ENCODE results near the gene IL18RAP.

The IL18RAP gene

DNA sequence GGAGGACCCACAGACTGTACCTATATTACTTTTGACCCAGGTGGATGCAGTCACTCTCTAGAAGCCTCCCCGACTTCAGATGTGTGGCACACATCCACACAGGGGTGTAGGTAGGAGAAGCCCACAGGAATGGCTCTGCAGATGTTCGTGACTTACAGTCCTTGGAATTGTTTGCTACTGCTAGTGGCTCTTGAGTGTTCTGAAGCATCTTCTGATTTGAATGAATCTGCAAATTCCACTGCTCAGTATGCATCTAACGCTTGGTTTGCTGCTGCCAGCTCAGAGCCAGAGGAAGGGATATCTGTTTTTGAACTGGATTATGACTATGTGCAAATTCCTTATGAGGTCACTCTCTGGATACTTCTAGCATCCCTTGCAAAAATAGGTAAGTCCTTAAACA is 50.7 kb downstream of the IL18RAP start:
- H3K4me3 ChIP-seq (ENCODE audit: low read length), result no peak overlapping the region
- no peaks in the 10 kb centered on the region for H3K9me2 ChIP-seq (replicated peaks; ENCODE audit: control insufficient read depth, low read length)
- H3K27ac ChIP-seq (ENCODE audit: low read depth, low read length), result no peak overlapping the region
- H3F3A ChIP-seq (ENCODE audit: control insufficient read depth, insufficient read depth), result no peaks in the 10 kb centered on the region
- H3K9me3 ChIP-seq (ENCODE audit: control insufficient read depth, insufficient read depth, low read length), result no peaks in the 10 kb centered on the region
- H3K4me2 ChIP-seq (ENCODE audit: low read length), result no peak overlapping the region
- no peaks in the 10 kb centered on the region for H3K27me3 ChIP-seq (ENCODE audit: control insufficient read depth, low read length)
- H4K20me1 ChIP-seq (ENCODE audit: control insufficient read depth, insufficient read depth, low read depth, low read length), result no peaks in the 10 kb centered on the region
- no peaks in the 10 kb centered on the region for H3K79me2 ChIP-seq (ENCODE audit: control insufficient read depth, low read length)
- H3K36me3 ChIP-seq (ENCODE audit: control insufficient read depth, low read length), result no peaks in the 10 kb centered on the region
- H3K4me1 ChIP-seq (ENCODE audit: control insufficient read depth, low read length), result no peaks in the 10 kb centered on the region
- TF ChIP-seq, protein P1, sequence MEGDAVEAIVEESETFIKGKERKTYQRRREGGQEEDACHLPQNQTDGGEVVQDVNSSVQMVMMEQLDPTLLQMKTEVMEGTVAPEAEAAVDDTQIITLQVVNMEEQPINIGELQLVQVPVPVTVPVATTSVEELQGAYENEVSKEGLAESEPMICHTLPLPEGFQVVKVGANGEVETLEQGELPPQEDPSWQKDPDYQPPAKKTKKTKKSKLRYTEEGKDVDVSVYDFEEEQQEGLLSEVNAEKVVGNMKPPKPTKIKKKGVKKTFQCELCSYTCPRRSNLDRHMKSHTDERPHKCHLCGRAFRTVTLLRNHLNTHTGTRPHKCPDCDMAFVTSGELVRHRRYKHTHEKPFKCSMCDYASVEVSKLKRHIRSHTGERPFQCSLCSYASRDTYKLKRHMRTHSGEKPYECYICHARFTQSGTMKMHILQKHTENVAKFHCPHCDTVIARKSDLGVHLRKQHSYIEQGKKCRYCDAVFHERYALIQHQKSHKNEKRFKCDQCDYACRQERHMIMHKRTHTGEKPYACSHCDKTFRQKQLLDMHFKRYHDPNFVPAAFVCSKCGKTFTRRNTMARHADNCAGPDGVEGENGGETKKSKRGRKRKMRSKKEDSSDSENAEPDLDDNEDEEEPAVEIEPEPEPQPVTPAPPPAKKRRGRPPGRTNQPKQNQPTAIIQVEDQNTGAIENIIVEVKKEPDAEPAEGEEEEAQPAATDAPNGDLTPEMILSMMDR (IDR thresholded peaks at IDR 0.05; ENCODE audit: low read depth, low read length, poor library complexity, severe bottlenecking), result no peak
- no peak for TF ChIP-seq EZH2phosphoT487 (IDR thresholded peaks at IDR 0.05; ENCODE audit: borderline replicate concordance, low read length)

DNA sequence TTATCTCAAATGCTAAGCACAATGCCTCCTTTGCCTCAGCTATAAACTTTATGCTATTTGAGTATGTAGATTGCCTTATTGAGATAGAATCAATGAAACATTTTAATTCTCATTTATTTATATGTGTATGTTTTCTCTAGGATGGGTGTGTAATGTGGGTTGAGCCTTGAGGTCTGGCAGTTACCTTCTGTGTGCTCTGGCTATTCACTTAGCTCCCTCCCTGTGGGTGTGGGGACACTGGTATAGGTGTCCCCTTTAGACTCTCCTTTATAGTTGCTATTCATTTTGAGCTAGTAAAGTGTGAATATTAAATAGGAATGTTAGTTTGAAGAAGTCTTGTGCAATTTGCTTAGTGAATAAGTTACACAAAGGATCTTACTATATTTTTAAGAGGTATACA is 51.8 kb downstream of the IL18RAP start:
- Histone ChIP-seq H3K9me2 (replicated peaks; ENCODE audit: control insufficient read depth, low read length) (no peaks in the 10 kb centered on the region), H4K20me1 (ENCODE audit: control insufficient read depth, insufficient read depth, low read depth, low read length) (no peaks in the 10 kb centered on the region), H3K27me3 (ENCODE audit: control insufficient read depth, low read length) (no peaks in the 10 kb centered on the region), H3K4me3 (ENCODE audit: low read length) (no peak overlapping the region), H3K4me2 (ENCODE audit: low read length) (no peak overlapping the region), H3K79me2 (ENCODE audit: control insufficient read depth, low read length) (no peaks in the 10 kb centered on the region), H3K9me3 (ENCODE audit: control insufficient read depth, insufficient read depth, low read length) (no peaks in the 10 kb centered on the region), H3K27ac (ENCODE audit: low read depth, low read length) (no peak overlapping the region), H3K36me3 (ENCODE audit: control insufficient read depth, low read length) (no peaks in the 10 kb centered on the region), H3F3A (ENCODE audit: control insufficient read depth, insufficient read depth) (no peaks in the 10 kb centered on the region), H3K4me1 (ENCODE audit: control insufficient read depth, low read length) (no peaks in the 10 kb centered on the region)
- TF ChIP-seq, protein P1 (IDR thresholded peaks at IDR 0.05; ENCODE audit: low read depth, low read length, poor library complexity, severe bottlenecking), result no peak
- TF ChIP-seq EZH2phosphoT487 (IDR thresholded peaks at IDR 0.05; ENCODE audit: borderline replicate concordance, low read length), result no peak

DNA sequence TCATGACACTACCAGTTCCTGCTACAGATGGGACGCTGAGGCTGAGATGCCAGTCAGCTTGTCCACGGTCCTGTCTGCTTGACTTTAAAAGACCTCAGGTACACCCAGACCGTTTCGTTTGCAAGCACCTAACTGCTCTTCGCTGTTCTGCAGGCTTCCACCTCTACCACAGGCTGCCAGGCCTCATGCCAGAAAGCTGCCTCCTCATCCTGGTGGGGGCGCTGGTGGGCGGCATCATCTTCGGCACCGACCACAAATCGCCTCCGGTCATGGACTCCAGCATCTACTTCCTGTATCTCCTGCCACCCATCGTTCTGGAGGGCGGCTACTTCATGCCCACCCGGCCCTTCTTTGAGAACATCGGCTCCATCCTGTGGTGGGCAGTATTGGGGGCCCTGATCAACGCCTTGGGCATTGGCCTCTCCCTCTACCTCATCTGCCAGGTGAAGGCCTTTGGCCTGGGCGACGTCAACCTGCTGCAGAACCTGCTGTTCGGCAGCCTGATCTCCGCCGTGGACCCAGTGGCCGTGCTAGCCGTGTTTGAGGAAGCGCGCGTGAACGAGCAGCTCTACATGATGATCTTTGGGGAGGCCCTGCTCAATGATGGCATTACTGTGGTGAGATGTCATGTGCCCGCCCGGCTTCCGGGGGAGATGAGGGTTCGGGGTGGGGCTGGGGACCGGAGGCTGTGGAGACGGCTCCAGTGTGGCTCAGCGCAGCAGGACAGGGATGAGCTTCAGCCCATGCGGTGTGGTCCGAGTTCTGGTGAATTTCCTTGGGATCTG is 55.9 kb downstream of the IL18RAP start:
- Histone ChIP-seq H3F3A (ENCODE audit: control insufficient read depth, insufficient read depth) (no peaks in the 10 kb centered on the region), H3K4me2 (ENCODE audit: low read length) (no peak overlapping the region), H3K4me3 (ENCODE audit: low read length) (no peak overlapping the region), H3K79me2 (ENCODE audit: control insufficient read depth, low read length) (no peaks in the 10 kb centered on the region), H3K27me3 (ENCODE audit: control insufficient read depth, low read length) (no peaks in the 10 kb centered on the region), H3K36me3 (ENCODE audit: control insufficient read depth, low read length) (no peaks in the 10 kb centered on the region), H4K20me1 (ENCODE audit: control insufficient read depth, insufficient read depth, low read depth, low read length) (no peaks in the 10 kb centered on the region), H3K27ac (ENCODE audit: low read depth, low read length) (no peak overlapping the region), H3K4me1 (ENCODE audit: control insufficient read depth, low read length) (no peaks in the 10 kb centered on the region), H3K9me3 (ENCODE audit: control insufficient read depth, insufficient read depth, low read length) (no peaks in the 10 kb centered on the region), H3K9me2 (replicated peaks; ENCODE audit: control insufficient read depth, low read length) (no peaks in the 10 kb centered on the region)
- no peak for TF ChIP-seq EZH2phosphoT487 (IDR thresholded peaks at IDR 0.05; ENCODE audit: borderline replicate concordance, low read length)
- TF ChIP-seq, protein P1 (IDR thresholded peaks at IDR 0.05; ENCODE audit: low read depth, low read length, poor library complexity, severe bottlenecking), result no peak
